Measurements from ENCODE around the gene INPP4B.

Gene INPP4B

GRCh38 chr4:142201041-142201440, 645.1 kb downstream of the INPP4B start:
- no peak overlapping the region for H3K27ac ChIP-seq (ENCODE audit: low read length)
- H3K27me3 ChIP-seq (ENCODE audit: low read depth, low read length) = peaks cover 33% of the 10 kb centered on the region
- no peak overlapping the region for H3K4me3 ChIP-seq (ENCODE audit: low read length)
- peaks cover 20% of the 10 kb centered on the region for H3K4me1 ChIP-seq (ENCODE audit: low read length)
- TF ChIP-seq, protein P1, sequence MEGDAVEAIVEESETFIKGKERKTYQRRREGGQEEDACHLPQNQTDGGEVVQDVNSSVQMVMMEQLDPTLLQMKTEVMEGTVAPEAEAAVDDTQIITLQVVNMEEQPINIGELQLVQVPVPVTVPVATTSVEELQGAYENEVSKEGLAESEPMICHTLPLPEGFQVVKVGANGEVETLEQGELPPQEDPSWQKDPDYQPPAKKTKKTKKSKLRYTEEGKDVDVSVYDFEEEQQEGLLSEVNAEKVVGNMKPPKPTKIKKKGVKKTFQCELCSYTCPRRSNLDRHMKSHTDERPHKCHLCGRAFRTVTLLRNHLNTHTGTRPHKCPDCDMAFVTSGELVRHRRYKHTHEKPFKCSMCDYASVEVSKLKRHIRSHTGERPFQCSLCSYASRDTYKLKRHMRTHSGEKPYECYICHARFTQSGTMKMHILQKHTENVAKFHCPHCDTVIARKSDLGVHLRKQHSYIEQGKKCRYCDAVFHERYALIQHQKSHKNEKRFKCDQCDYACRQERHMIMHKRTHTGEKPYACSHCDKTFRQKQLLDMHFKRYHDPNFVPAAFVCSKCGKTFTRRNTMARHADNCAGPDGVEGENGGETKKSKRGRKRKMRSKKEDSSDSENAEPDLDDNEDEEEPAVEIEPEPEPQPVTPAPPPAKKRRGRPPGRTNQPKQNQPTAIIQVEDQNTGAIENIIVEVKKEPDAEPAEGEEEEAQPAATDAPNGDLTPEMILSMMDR (IDR thresholded peaks at IDR 0.05; ENCODE audit: low read depth, low read length) = no peak
- TF ChIP-seq EZH2phosphoT487 (IDR thresholded peaks at IDR 0.05; ENCODE audit: low read depth) = no peak
- no peak overlapping the region for H2AFZ ChIP-seq (ENCODE audit: low read depth, low read length)
- no peaks in the 10 kb centered on the region for H4K20me1 ChIP-seq (ENCODE audit: insufficient read depth, low read length)
- no peak overlapping the region for H3K4me2 ChIP-seq (ENCODE audit: low read length)
- H3K79me2 ChIP-seq (ENCODE audit: low read length) = no peaks in the 10 kb centered on the region
- H3K36me3 ChIP-seq (replicated peaks; ENCODE audit: low read depth, low read length) = no peaks in the 10 kb centered on the region
- H3K9me3 ChIP-seq (ENCODE audit: insufficient read depth, low read length) = no peaks in the 10 kb centered on the region
- H3K9ac ChIP-seq (ENCODE audit: low read length) = no peak overlapping the region

DNA sequence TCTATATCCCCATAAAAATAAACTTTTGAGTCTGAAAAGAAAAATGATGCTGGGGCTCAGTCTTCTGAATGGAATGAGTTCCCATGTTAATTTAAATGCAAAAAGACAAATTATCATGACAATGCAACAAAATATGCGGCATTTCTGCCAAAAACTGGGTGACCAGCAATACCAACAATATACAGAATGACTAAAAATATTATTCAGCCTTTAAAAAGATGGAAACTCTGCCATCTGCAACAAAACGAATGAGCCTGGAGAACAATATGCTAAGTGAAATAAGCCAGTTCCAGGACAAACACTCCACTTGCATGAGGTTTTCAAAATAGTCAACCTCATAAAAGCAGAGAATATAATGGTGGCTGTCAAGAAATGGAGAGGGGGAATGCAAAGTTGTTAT, 651.2 kb downstream of the INPP4B start:
- no peak overlapping the region for H3K9ac ChIP-seq (ENCODE audit: low read length)
- no peak overlapping the region for H3K4me3 ChIP-seq (ENCODE audit: low read length)
- no peak overlapping the region for H3K4me2 ChIP-seq (ENCODE audit: low read length)
- H3K79me2 ChIP-seq (ENCODE audit: low read length) = no peaks in the 10 kb centered on the region
- H2AFZ ChIP-seq (ENCODE audit: low read depth, low read length) = no peak overlapping the region
- peaks cover 17% of the 10 kb centered on the region for H3K27me3 ChIP-seq (ENCODE audit: low read depth, low read length)
- no peaks in the 10 kb centered on the region for H4K20me1 ChIP-seq (ENCODE audit: insufficient read depth, low read length)
- H3K27ac ChIP-seq (ENCODE audit: low read length) = no peak overlapping the region
- H3K4me1 ChIP-seq (ENCODE audit: low read length) = no peaks in the 10 kb centered on the region
- no peaks in the 10 kb centered on the region for H3K9me3 ChIP-seq (ENCODE audit: insufficient read depth, low read length)
- no peak for TF ChIP-seq EZH2phosphoT487 (IDR thresholded peaks at IDR 0.05; ENCODE audit: low read depth)
- TF ChIP-seq, protein P1 (IDR thresholded peaks at IDR 0.05; ENCODE audit: low read depth, low read length) = no peak
- H3K36me3 ChIP-seq (replicated peaks; ENCODE audit: low read depth, low read length) = no peaks in the 10 kb centered on the region

DNA sequence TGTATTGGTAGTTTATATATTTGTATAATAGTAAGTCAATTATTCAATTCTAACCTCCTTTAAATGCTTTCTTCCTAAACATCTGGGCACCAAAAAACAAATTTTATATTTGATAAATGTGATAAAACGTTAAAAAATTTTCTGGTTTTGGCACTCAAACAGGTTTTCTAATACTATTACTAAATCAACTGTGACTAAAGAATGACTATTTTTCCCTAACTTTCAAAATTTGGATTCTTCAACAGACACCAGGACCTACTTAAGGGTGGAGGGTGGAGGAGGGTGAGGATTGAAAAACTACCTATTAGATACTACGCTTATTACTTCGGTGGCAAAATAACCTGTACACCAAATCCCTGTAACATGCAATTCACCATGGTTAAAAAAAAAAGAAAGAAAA, 654.2 kb downstream of the INPP4B start:
- Histone ChIP-seq H3K27ac (ENCODE audit: low read length) (no peak overlapping the region), H3K4me2 (ENCODE audit: low read length) (no peak overlapping the region), H3K4me3 (ENCODE audit: low read length) (no peak overlapping the region), H3K36me3 (replicated peaks; ENCODE audit: low read depth, low read length) (no peaks in the 10 kb centered on the region), H3K79me2 (ENCODE audit: low read length) (no peaks in the 10 kb centered on the region), H2AFZ (ENCODE audit: low read depth, low read length) (no peak overlapping the region), H3K9ac (ENCODE audit: low read length) (no peak overlapping the region), H3K27me3 (ENCODE audit: low read depth, low read length) (peaks cover 12% of the 10 kb centered on the region), H3K9me3 (ENCODE audit: insufficient read depth, low read length) (no peaks in the 10 kb centered on the region), H3K4me1 (ENCODE audit: low read length) (no peaks in the 10 kb centered on the region), H4K20me1 (ENCODE audit: insufficient read depth, low read length) (no peaks in the 10 kb centered on the region)
- TF ChIP-seq EZH2phosphoT487 (IDR thresholded peaks at IDR 0.05; ENCODE audit: low read depth) = no peak
- TF ChIP-seq, protein P1 (IDR thresholded peaks at IDR 0.05; ENCODE audit: low read depth, low read length) = no peak

DNA sequence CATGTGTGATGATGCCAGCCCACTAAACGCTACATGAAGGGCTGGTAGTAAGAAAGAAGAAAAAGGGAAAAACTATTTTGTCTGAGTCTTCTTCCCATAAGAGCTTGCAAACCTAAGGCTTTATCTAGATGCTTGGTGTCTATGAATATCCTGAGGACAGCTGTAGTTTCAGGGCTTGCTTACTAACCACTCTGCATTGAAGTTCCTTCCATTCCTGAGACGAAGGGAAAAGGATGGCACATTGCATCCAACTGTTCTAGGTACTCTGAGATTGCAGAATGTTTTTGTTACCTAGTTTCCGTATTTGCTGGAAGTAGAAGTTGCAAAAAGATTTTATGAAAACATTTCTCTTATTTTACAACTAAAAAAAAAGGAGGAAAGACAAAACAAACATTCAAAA, 665.1 kb downstream of the INPP4B start:
- H3K27me3 ChIP-seq (ENCODE audit: low read depth, low read length) = no peaks in the 10 kb centered on the region
- no peak overlapping the region for H3K4me2 ChIP-seq (ENCODE audit: low read length)
- no peak overlapping the region for H2AFZ ChIP-seq (ENCODE audit: low read depth, low read length)
- no peak for TF ChIP-seq EZH2phosphoT487 (IDR thresholded peaks at IDR 0.05; ENCODE audit: low read depth)
- TF ChIP-seq, protein P1 (IDR thresholded peaks at IDR 0.05; ENCODE audit: low read depth, low read length) = no peak
- no peaks in the 10 kb centered on the region for H3K36me3 ChIP-seq (replicated peaks; ENCODE audit: low read depth, low read length)
- H3K9ac ChIP-seq (ENCODE audit: low read length) = no peak overlapping the region
- no peaks in the 10 kb centered on the region for H4K20me1 ChIP-seq (ENCODE audit: insufficient read depth, low read length)
- no peaks in the 10 kb centered on the region for H3K9me3 ChIP-seq (ENCODE audit: insufficient read depth, low read length)
- no peak overlapping the region for H3K4me3 ChIP-seq (ENCODE audit: low read length)
- no peak overlapping the region for H3K27ac ChIP-seq (ENCODE audit: low read length)
- no peaks in the 10 kb centered on the region for H3K79me2 ChIP-seq (ENCODE audit: low read length)
- no peaks in the 10 kb centered on the region for H3K4me1 ChIP-seq (ENCODE audit: low read length)
